ENCODE results near the gene MINDY4.

- TF ChIP-seq, protein P1, sequence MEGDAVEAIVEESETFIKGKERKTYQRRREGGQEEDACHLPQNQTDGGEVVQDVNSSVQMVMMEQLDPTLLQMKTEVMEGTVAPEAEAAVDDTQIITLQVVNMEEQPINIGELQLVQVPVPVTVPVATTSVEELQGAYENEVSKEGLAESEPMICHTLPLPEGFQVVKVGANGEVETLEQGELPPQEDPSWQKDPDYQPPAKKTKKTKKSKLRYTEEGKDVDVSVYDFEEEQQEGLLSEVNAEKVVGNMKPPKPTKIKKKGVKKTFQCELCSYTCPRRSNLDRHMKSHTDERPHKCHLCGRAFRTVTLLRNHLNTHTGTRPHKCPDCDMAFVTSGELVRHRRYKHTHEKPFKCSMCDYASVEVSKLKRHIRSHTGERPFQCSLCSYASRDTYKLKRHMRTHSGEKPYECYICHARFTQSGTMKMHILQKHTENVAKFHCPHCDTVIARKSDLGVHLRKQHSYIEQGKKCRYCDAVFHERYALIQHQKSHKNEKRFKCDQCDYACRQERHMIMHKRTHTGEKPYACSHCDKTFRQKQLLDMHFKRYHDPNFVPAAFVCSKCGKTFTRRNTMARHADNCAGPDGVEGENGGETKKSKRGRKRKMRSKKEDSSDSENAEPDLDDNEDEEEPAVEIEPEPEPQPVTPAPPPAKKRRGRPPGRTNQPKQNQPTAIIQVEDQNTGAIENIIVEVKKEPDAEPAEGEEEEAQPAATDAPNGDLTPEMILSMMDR (IDR thresholded peaks at IDR 0.05): no peak
- TF ChIP-seq POLR2A (IDR thresholded peaks at IDR 0.05): no peak
- no peak for TF ChIP-seq EP300 (IDR thresholded peaks at IDR 0.05)
These were observed 124.8 kb downstream of the MINDY4 start for GRCh38 chr7:30896036-30896435.
